ENCODE measurements around the gene HRCT1.

- TF ChIP-seq CTCF (IDR thresholded peaks at IDR 0.05) (no peak), POLR2A (IDR thresholded peaks at IDR 0.05) (no peak)
These were observed 1.9 kb downstream of the HRCT1 start for GRCh38 chr9:35907711-35908503.

All from Peyer's patch (tissue), 4 donors.